Neutrophil (primary cell): Measurements from ENCODE around the gene EPB41L5.
A peak's percentile ranks its signal among the peaks of the same experiment; 100 is the strongest.

Source experiments
- H3K27ac ChIP-seq: fragments of 200-600 bp; sonication (generic); 2 replicates; pipeline ENCODE4 v1.5.1; 2016; ENCODE audit warnings: mild to moderate bottlenecking, moderate library complexity
- H3K27me3 ChIP-seq: fragments of 200-600 bp; sonication (generic); 2 replicates; pipeline ENCODE4 v1.6.0; 2016; ENCODE audit warnings: mild to moderate bottlenecking
- H3K36me3 ChIP-seq: fragments of 200-600 bp; sonication (generic); 2 replicates; pipeline ENCODE4 v1.5.1; 2017
- H3K4me1 ChIP-seq, 2 experiments: fragments of 200-600 bp in 1 of 2; sonication (generic) in 1 of 2; 1 replicate in 1 of 2; 2 replicates in 1 of 2; pipeline versions ENCODE4 v1.5.1 to v1.6.1; 2013 to 2016; ENCODE audit warnings: low read depth in 1 of 2, low read length in 1 of 2, mild to moderate bottlenecking in 1 of 2, moderate library complexity in 1 of 2; ENCODE audit not compliant: control insufficient read depth in 1 of 2, insufficient read depth in 1 of 2
- H3K4me3 ChIP-seq, 2 experiments: fragments of 200-600 bp in 1 of 2; sonication (generic) in 1 of 2; 1 replicate in 1 of 2; 2 replicates in 1 of 2; pipeline ENCODE4 v1.5.1; 2013 to 2016; ENCODE audit warnings: low read depth in 1 of 2, low read length in 1 of 2, mild to moderate bottlenecking in 1 of 2, moderate library complexity in 1 of 2
- H3K9me3 ChIP-seq: fragments of 200-600 bp; sonication (generic); 2 replicates; pipeline ENCODE4 v1.5.1; 2016
- CTCF ChIP-seq: fragments of 200-600 bp; sonication (generic); IDR thresholded peaks from 2 replicates; pipeline ENCODE4 v1.5.1; 2016; ENCODE audit warnings: antibody characterized with exemption

The EPB41L5 gene

GRCh38 chr2:120167272-120167671 is 154.4 kb downstream of the EPB41L5 start:
- H3K27me3 ChIP-seq = no peaks in the 10 kb centered on the region
- no peak overlapping the region for H3K4me3 ChIP-seq
- H3K27ac ChIP-seq = no peak overlapping the region
- no peaks in the 10 kb centered on the region for H3K36me3 ChIP-seq
- H3K4me1 ChIP-seq = no peaks in the 10 kb centered on the region
- H3K9me3 ChIP-seq = no peaks in the 10 kb centered on the region
- TF ChIP-seq CTCF = no peak

GRCh38 chr2:120169020-120169419 is 156.1 kb downstream of the EPB41L5 start:
- Histone ChIP-seq H3K27me3 (no peaks in the 10 kb centered on the region), H3K36me3 (no peaks in the 10 kb centered on the region), H3K27ac (no peak overlapping the region), H3K4me1 (no peaks in the 10 kb centered on the region), H3K4me3 (no peak overlapping the region), H3K9me3 (no peaks in the 10 kb centered on the region)
- TF ChIP-seq CTCF = no peak

- Histone ChIP-seq H3K9me3 (no peaks in the 10 kb centered on the region), H3K4me1 (peaks cover 19 to 29% of the 10 kb centered on the region in 2 experiments), H3K4me3 (no peak overlapping the region), H3K27ac (no peak overlapping the region), H3K27me3 (no peaks in the 10 kb centered on the region), H3K36me3 (no peaks in the 10 kb centered on the region)
- peak; percentile 75 for TF ChIP-seq CTCF
Measured at GRCh38 chr2:120174963-120175581, 162.2 kb downstream of the EPB41L5 start.

GRCh38 chr2:120176526-120176925 is 163.6 kb downstream of the EPB41L5 start:
- peak overlapping the region; percentile 77 for H3K27ac ChIP-seq
- peaks cover 19 to 29% of the 10 kb centered on the region in 2 experiments for H3K4me1 ChIP-seq
- H3K27me3 ChIP-seq = no peaks in the 10 kb centered on the region
- no peaks in the 10 kb centered on the region for H3K9me3 ChIP-seq
- no peak for TF ChIP-seq CTCF
- H3K36me3 ChIP-seq = no peaks in the 10 kb centered on the region
- peak overlapping the region; percentile 69 to 71 for H3K4me3 ChIP-seq

GRCh38 chr2:120177001-120177621 is 164.2 kb downstream of the EPB41L5 start:
- H3K27ac ChIP-seq = peak overlapping the region; percentile 77
- H3K36me3 ChIP-seq = no peaks in the 10 kb centered on the region
- peak overlapping the region; percentile 69 to 71 for H3K4me3 ChIP-seq
- no peaks in the 10 kb centered on the region for H3K27me3 ChIP-seq
- H3K9me3 ChIP-seq = no peaks in the 10 kb centered on the region
- TF ChIP-seq CTCF = peak; percentile 77
- H3K4me1 ChIP-seq = peaks cover 24 to 35% of the 10 kb centered on the region in 2 experiments
